Measurements from ENCODE around the gene GUCY2C.

GRCh38 chr12:14651371-14651770 is 45.0 kb downstream of the GUCY2C start:
- TF ChIP-seq, protein P1, sequence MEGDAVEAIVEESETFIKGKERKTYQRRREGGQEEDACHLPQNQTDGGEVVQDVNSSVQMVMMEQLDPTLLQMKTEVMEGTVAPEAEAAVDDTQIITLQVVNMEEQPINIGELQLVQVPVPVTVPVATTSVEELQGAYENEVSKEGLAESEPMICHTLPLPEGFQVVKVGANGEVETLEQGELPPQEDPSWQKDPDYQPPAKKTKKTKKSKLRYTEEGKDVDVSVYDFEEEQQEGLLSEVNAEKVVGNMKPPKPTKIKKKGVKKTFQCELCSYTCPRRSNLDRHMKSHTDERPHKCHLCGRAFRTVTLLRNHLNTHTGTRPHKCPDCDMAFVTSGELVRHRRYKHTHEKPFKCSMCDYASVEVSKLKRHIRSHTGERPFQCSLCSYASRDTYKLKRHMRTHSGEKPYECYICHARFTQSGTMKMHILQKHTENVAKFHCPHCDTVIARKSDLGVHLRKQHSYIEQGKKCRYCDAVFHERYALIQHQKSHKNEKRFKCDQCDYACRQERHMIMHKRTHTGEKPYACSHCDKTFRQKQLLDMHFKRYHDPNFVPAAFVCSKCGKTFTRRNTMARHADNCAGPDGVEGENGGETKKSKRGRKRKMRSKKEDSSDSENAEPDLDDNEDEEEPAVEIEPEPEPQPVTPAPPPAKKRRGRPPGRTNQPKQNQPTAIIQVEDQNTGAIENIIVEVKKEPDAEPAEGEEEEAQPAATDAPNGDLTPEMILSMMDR (IDR thresholded peaks at IDR 0.05): no peak
- no peak for TF ChIP-seq POLR2A (IDR thresholded peaks at IDR 0.05)

Measured in esophagus squamous epithelium (tissue), 4 donors.